NCI-H2227 treated with DMSO at 0.1 percent for 48 hours (cell line): ENCODE results near the gene MTERF2.

Source experiments
- DNase-seq: peaks from one replicate; lab custom pipeline; 2025; lab: John Stamatoyannopoulos, UW

The MTERF2 gene

GRCh38 chr12:106954462-106955376 is 32.2 kb downstream of the MTERF2 start:
- no peak for DNase-seq

GRCh38 chr12:106953352-106954250 is 33.3 kb downstream of the MTERF2 start:
- no peak for DNase-seq

GRCh38 chr12:106950591-106950990 is 36.4 kb downstream of the MTERF2 start:
- no peak for DNase-seq

- no peak for DNase-seq
Observed at GRCh38 chr12:106947461-106947860, 39.5 kb downstream of the MTERF2 start.

GRCh38 chr12:106945261-106945851 is 41.6 kb downstream of the MTERF2 start:
- DNase-seq = no peak

GRCh38 chr12:106942775-106943174 is 44.2 kb downstream of the MTERF2 start:
- DNase-seq = no peak

GRCh38 chr12:106941481-106942156 is 45.3 kb downstream of the MTERF2 start:
- no peak for DNase-seq

- DNase-seq = no peak
Observed at GRCh38 chr12:106934277-106934676, 52.7 kb downstream of the MTERF2 start.
